ENCODE measurements around the gene HMGXB4.

GRCh38 chr22:35209203-35209602, 48.1 kb upstream of the HMGXB4 start:
- TF ChIP-seq CTCF (IDR thresholded peaks at IDR 0.05; ENCODE audit: low read length) = no peak
- no peak for TF ChIP-seq EZH2 (IDR thresholded peaks at IDR 0.05; ENCODE audit: borderline replicate concordance, low read length)

Data from OCI-LY1 (cell line).